GM12874 (cell line): ENCODE results near the gene ITPR1.
A peak's percentile ranks its signal among the peaks of the same experiment; 100 is the strongest.

Experiments
- CTCF ChIP-seq: IDR thresholded peaks from 2 replicates; pipeline ENCODE4 v1.5.1; 2011; ENCODE audit warnings: low read depth, mild to moderate bottlenecking, control low read depth, low read length, moderate library complexity; ENCODE audit not compliant: insufficient read depth

Gene ITPR1

GRCh38 chr3:4615750-4616149 is 122.6 kb downstream of the ITPR1 start:
- no peak for TF ChIP-seq CTCF

- TF ChIP-seq CTCF, result no peak
These were observed 130.4 kb downstream of the ITPR1 start for GRCh38 chr3:4623421-4623999.

GRCh38 chr3:4627651-4628375 is 134.7 kb downstream of the ITPR1 start:
- TF ChIP-seq CTCF, result no peak

GRCh38 chr3:4629095-4630007 is 136.2 kb downstream of the ITPR1 start:
- TF ChIP-seq CTCF, result no peak

GRCh38 chr3:4633078-4634004 is 140.2 kb downstream of the ITPR1 start:
- peak; percentile 75 for TF ChIP-seq CTCF

- TF ChIP-seq CTCF, result no peak
These were observed 141.7 kb downstream of the ITPR1 start for GRCh38 chr3:4634894-4635293.
